HepG2 (cell line): ENCODE results near the gene ERF. TPM values are rescaled to one million over a fixed set of nuclear protein-coding genes. Genes with fewer than 3 reads are reported as not detected.

Experiments used
- KAT2B ChIP-seq: fragments of 150-350 bp; IDR thresholded peaks from 2 replicates; pipeline ENCODE4 v1.6.1; 2014; ENCODE audit warnings: low read depth, low read length, borderline replicate concordance
- KAT7 ChIP-seq: IDR thresholded peaks from 2 replicates; pipeline ENCODE4 v1.6.1; 2018; ENCODE audit warnings: borderline replicate concordance, missing compliant biosample characterization
- NFIC ChIP-seq: IDR thresholded peaks from 2 replicates; pipeline ENCODE4 v1.6.1; 2012; ENCODE audit warnings: mild to moderate bottlenecking, low read length, inconsistent platforms
- RAD21 ChIP-seq: fragments of 450-650 bp; formaldehyde crosslinking; IDR thresholded peaks from 2 replicates; pipeline ENCODE4 v1.5.0; 2020; ENCODE audit warnings: mild to moderate bottlenecking
- SIX4 ChIP-seq: sonication (generic); formaldehyde crosslinking; IDR thresholded peaks from 2 replicates; pipeline ENCODE4 v1.4.0; 2020; ENCODE audit warnings: missing genetic modification reagents
- SMARCC2 ChIP-seq: fragments of 450-650 bp; IDR thresholded peaks from 2 replicates; pipeline ENCODE4 v1.6.1; 2017; ENCODE audit warnings: antibody characterized with exemption, mild to moderate bottlenecking
- ZKSCAN5 ChIP-seq: sonication (generic); formaldehyde crosslinking; IDR thresholded peaks from 2 replicates; pipeline ENCODE4 v1.5.1; 2020; ENCODE audit warnings: mild to moderate bottlenecking, missing genetic modification reagents
- ZNF138 ChIP-seq: sonication (generic); formaldehyde crosslinking; IDR thresholded peaks from 2 replicates; pipeline ENCODE4 v1.5.0; 2020; ENCODE audit warnings: mild to moderate bottlenecking, low read depth, missing genetic modification reagents
- ZNF232 ChIP-seq: sonication (generic); formaldehyde crosslinking; IDR thresholded peaks from 2 replicates; pipeline ENCODE4 v1.4.0; 2020; ENCODE audit warnings: missing genetic modification reagents, borderline replicate concordance
- ZNF24 ChIP-seq: fragments of 450-650 bp; IDR thresholded peaks from 2 replicates; pipeline ENCODE4 v1.6.1; 2017; ENCODE audit warnings: antibody characterized with exemption, mild to moderate bottlenecking
- ZNF354B ChIP-seq: sonication (generic); formaldehyde crosslinking; IDR thresholded peaks from 2 replicates; pipeline ENCODE4 v1.8.0; 2022; ENCODE audit warnings: mild to moderate bottlenecking, missing genetic modification reagents
- polyA plus RNA-seq, 8 experiments: library from polyadenylated mRNA; depleted of rRNA in 3 of 8; stranded (reverse) in 7 of 8; unstranded in 1 of 8; fragments of >200 nt; fragmentation: Illumina TruSeq in 4 of 8; extraction: Trizol in 4 of 8; gene quantifications; 2 replicates each; pipeline versions ENCODE4 v1.2.1 to v1.2.3, GENCODE V29; 2011 to 2016; ENCODE audit warnings: low read depth in 4 of 8, missing spikeins in 1 of 8, mixed read lengths in 1 of 8; ENCODE audit not compliant: insufficient read depth in 1 of 8
- total RNA-seq, 5 experiments: library from RNA; depleted of rRNA; stranded (reverse); fragments of >200 nt; fragmentation: Illumina TruSeq; extraction: Trizol; gene quantifications; 2 replicates each; pipeline ENCODE4 v1.2.3, GENCODE V29; 2016; ENCODE audit warnings: low read depth in 1 of 5
- TF ChIP-seq, protein P1 (sequence below): sonication (generic); formaldehyde crosslinking; IDR thresholded peaks from 2 replicates; pipeline ENCODE4 v1.8.0; 2022; ENCODE audit warnings: missing genetic modification reagents, mild to moderate bottlenecking, moderate library complexity, borderline replicate concordance
- TF ChIP-seq, protein P2 (sequence below): sonication (generic); formaldehyde crosslinking; IDR thresholded peaks from 2 replicates; pipeline ENCODE4 v1.5.1; 2020; ENCODE audit warnings: mild to moderate bottlenecking, missing genetic modification reagents, moderate library complexity
- TF ChIP-seq, protein P3 (sequence below): sonication (generic); formaldehyde crosslinking; IDR thresholded peaks from 2 replicates; pipeline ENCODE4 v1.4.0; 2020; ENCODE audit warnings: missing genetic modification reagents, borderline replicate concordance
- TF ChIP-seq, protein P4 (sequence below): sonication (generic); formaldehyde crosslinking; IDR thresholded peaks from 2 replicates; pipeline ENCODE4 v1.4.0; 2020; ENCODE audit warnings: missing genetic modification reagents, borderline replicate concordance

The ERF gene
- total and polyA plus RNA-seq, 2 of the 13 experiments (the other 11 are each of a cell fraction or from before 2014, with no cell fraction given), result 67.1 to 69.9 TPM

DNA sequence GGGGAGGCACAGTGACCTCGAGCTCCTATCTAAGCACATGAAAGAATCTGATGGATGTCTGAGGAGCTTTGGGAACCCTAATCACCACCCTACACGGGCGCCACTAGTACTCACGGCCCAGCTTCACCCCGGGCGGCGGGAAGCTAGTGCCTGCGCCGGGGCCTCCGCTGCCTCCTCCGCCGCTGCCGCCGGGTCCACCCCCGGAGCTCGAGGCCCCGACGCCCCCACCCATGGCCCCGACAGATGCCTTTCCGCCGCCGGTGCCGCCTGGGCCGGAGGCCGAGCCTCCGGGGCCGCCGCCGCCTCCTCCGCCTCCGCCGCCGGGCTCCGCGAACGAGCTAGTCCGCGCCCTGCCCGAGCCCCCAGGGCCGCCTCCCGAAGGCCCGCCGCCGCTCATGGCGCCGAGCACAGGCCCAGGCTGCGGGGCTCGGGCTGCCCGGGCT is 12.8 kb downstream of the ERF start (continued):
- TF ChIP-seq, protein P1, sequence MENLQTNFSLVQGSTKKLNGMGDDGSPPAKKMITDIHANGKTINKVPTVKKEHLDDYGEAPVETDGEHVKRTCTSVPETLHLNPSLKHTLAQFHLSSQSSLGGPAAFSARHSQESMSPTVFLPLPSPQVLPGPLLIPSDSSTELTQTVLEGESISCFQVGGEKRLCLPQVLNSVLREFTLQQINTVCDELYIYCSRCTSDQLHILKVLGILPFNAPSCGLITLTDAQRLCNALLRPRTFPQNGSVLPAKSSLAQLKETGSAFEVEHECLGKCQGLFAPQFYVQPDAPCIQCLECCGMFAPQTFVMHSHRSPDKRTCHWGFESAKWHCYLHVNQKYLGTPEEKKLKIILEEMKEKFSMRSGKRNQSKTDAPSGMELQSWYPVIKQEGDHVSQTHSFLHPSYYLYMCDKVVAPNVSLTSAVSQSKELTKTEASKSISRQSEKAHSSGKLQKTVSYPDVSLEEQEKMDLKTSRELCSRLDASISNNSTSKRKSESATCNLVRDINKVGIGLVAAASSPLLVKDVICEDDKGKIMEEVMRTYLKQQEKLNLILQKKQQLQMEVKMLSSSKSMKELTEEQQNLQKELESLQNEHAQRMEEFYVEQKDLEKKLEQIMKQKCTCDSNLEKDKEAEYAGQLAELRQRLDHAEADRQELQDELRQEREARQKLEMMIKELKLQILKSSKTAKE (CRISPR knock-in tag), result no peak
- TF ChIP-seq SMARCC2 (no peak), KAT2B (no peak), ZNF138 (CRISPR knock-in tag) (no peak), ZNF24 (no peak), ZNF354B (no peak), NFIC (no peak), KAT7 (no peak), SIX4 (CRISPR knock-in tag) (no peak), ZNF232 (CRISPR knock-in tag) (no peak), ZKSCAN5 (CRISPR knock-in tag) (no peak), RAD21 (CRISPR knock-in tag) (peak; percentile 75)
- TF ChIP-seq, protein P2, sequence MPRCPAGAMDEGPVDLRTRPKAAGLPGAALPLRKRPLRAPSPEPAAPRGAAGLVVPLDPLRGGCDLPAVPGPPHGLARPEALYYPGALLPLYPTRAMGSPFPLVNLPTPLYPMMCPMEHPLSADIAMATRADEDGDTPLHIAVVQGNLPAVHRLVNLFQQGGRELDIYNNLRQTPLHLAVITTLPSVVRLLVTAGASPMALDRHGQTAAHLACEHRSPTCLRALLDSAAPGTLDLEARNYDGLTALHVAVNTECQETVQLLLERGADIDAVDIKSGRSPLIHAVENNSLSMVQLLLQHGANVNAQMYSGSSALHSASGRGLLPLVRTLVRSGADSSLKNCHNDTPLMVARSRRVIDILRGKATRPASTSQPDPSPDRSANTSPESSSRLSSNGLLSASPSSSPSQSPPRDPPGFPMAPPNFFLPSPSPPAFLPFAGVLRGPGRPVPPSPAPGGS (CRISPR knock-in tag), result peak; percentile 29; the same call in 1 of the 2 replicates
- TF ChIP-seq, protein P3, sequence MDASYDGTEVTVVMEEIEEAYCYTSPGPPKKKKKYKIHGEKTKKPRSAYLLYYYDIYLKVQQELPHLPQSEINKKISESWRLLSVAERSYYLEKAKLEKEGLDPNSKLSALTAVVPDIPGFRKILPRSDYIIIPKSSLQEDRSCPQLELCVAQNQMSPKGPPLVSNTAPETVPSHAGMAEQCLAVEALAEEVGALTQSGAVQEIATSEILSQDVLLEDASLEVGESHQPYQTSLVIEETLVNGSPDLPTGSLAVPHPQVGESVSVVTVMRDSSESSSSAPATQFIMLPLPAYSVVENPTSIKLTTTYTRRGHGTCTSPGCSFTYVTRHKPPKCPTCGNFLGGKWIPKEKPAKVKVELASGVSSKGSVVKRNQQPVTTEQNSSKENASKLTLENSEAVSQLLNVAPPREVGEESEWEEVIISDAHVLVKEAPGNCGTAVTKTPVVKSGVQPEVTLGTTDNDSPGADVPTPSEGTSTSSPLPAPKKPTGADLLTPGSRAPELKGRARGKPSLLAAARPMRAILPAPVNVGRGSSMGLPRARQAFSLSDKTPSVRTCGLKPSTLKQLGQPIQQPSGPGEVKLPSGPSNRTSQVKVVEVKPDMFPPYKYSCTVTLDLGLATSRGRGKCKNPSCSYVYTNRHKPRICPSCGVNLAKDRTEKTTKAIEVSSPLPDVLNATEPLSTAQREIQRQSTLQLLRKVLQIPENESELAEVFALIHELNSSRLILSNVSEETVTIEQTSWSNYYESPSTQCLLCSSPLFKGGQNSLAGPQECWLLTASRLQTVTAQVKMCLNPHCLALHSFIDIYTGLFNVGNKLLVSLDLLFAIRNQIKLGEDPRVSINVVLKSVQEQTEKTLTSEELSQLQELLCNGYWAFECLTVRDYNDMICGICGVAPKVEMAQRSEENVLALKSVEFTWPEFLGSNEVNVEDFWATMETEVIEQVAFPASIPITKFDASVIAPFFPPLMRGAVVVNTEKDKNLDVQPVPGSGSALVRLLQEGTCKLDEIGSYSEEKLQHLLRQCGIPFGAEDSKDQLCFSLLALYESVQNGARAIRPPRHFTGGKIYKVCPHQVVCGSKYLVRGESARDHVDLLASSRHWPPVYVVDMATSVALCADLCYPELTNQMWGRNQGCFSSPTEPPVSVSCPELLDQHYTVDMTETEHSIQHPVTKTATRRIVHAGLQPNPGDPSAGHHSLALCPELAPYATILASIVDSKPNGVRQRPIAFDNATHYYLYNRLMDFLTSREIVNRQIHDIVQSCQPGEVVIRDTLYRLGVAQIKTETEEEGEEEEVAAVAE (CRISPR knock-in tag), result no peak
- TF ChIP-seq, protein P4, sequence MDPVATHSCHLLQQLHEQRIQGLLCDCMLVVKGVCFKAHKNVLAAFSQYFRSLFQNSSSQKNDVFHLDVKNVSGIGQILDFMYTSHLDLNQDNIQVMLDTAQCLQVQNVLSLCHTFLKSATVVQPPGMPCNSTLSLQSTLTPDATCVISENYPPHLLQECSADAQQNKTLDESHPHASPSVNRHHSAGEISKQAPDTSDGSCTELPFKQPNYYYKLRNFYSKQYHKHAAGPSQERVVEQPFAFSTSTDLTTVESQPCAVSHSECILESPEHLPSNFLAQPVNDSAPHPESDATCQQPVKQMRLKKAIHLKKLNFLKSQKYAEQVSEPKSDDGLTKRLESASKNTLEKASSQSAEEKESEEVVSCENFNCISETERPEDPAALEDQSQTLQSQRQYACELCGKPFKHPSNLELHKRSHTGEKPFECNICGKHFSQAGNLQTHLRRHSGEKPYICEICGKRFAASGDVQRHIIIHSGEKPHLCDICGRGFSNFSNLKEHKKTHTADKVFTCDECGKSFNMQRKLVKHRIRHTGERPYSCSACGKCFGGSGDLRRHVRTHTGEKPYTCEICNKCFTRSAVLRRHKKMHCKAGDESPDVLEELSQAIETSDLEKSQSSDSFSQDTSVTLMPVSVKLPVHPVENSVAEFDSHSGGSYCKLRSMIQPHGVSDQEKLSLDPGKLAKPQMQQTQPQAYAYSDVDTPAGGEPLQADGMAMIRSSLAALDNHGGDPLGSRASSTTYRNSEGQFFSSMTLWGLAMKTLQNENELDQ, result no peak
